Small intestine (tissue), 7 donors: ENCODE measurements around the gene DNMBP. TPM values are rescaled to one million over a fixed set of nuclear protein-coding genes. Genes with fewer than 3 reads are reported as not detected.

Experiments
- DNase-seq, 2 donors: peaks; one replicate each; pipeline versions ENCODE4 v3.0.0 to v3.0.0-alpha.2; 2013
- FAIRE-seq: peaks from 2 replicates; lab custom pipeline; 2012; peaks lifted over from hg19 to GRCh38; lab: Jason Lieb, UNC
- H3K27ac ChIP-seq, 3 donors: one replicate each; pipeline ENCODE4 v1.5.1; 2013; ENCODE audit warnings: low read length in 2 of 3, mild to moderate bottlenecking in 2 of 3, control low read depth in 1 of 3, inconsistent platforms in 1 of 3, low read depth in 1 of 3, moderate library complexity in 1 of 3
- H3K27me3 ChIP-seq, 3 donors: one replicate each; pipeline ENCODE4 v1.6.1; 2013; ENCODE audit warnings: low read length in 3 of 3, inconsistent platforms in 1 of 3; ENCODE audit not compliant: control insufficient read depth in 3 of 3, insufficient read depth in 3 of 3
- H3K36me3 ChIP-seq, 3 donors: one replicate each; pipeline ENCODE4 v1.6.1; 2013; ENCODE audit warnings: low read length in 3 of 3, inconsistent platforms in 1 of 3, low read depth in 1 of 3, mild to moderate bottlenecking in 1 of 3, moderate library complexity in 1 of 3; ENCODE audit not compliant: control insufficient read depth in 3 of 3, insufficient read depth in 2 of 3
- H3K4me1 ChIP-seq, 3 donors: one replicate each; pipeline ENCODE4 v1.6.1; 2013; ENCODE audit warnings: low read length in 2 of 3, inconsistent platforms in 1 of 3, low read depth in 1 of 3, mild to moderate bottlenecking in 1 of 3, moderate library complexity in 1 of 3; ENCODE audit not compliant: control insufficient read depth in 3 of 3, insufficient read depth in 2 of 3
- H3K4me3 ChIP-seq, 3 donors: one replicate each; pipeline ENCODE4 v1.5.1; 2013; ENCODE audit warnings: low read length in 3 of 3, control low read depth in 1 of 3, inconsistent platforms in 1 of 3, low read depth in 1 of 3, mild to moderate bottlenecking in 1 of 3, moderate library complexity in 1 of 3
- H3K9me3 ChIP-seq, 2 donors: one replicate each; pipeline ENCODE4 v1.6.1; 2013; ENCODE audit warnings: low read depth in 1 of 2, low read length in 1 of 2; ENCODE audit not compliant: control insufficient read depth in 2 of 2, insufficient read depth in 1 of 2
- WGBS, 3 donors: extraction: QIAGEN DNeasy Blood & Tissue Kit; methylation state at CpG; one replicate each; pipeline ENCODE4 v1.1.7; 2013; 5-methylcytosine and 5-hydroxymethylcytosine counted together
- polyA plus RNA-seq, 4 donors: library from polyadenylated mRNA; stranded (reverse) in 3 of 4; unstranded in 1 of 4; fragments of 200-250 nt in 3 of 4; fragments of 120-200 nt in 1 of 4; gene quantifications; one replicate each; pipeline versions ENCODE4 v1.2.1 to v1.2.3, GENCODE V29; 2013
- donor health status: healthy with polysubstance abuse.
- donor health status: control.
- donor health status: control.
- donor health status: Bipolar disorder and iron deficiency.
- donor health status: healthy.

The DNMBP gene
- polyA plus RNA-seq, 4 donors: 18.4 to 52.2 (median 28.0) TPM

GRCh38 chr10:99851825-99852224, 157.9 kb downstream of the DNMBP start:
- H3K27ac ChIP-seq: no peak overlapping the region
- FAIRE-seq (no peak), DNase-seq (no peak)
- no peaks in the 10 kb centered on the region for H3K9me3 ChIP-seq
- H3K4me1 ChIP-seq: peaks cover 0 to 10% (median 0%) of the 10 kb centered on the region in 3 donors
- peaks cover 0 to 25% (median 4%) of the 10 kb centered on the region in 3 donors for H3K36me3 ChIP-seq
- 93 to 97% (median 97%) methylated on average over 3 of the region's 3 CpGs for WGBS, 3 donors
- H3K4me3 ChIP-seq: no peak overlapping the region
- no peaks in the 10 kb centered on the region for H3K27me3 ChIP-seq

GRCh38 chr10:99850767-99851340, 158.9 kb downstream of the DNMBP start:
- no peak for FAIRE-seq
- no peak for DNase-seq
- Histone ChIP-seq H3K4me3 (no peak overlapping the region), H3K27me3 (no peaks in the 10 kb centered on the region), H3K4me1 (peaks cover 0 to 10% (median 0%) of the 10 kb centered on the region in 3 donors), H3K9me3 (no peaks in the 10 kb centered on the region), H3K36me3 (peaks cover 0 to 34% (median 4%) of the 10 kb centered on the region in 3 donors), H3K27ac (no peak overlapping the region)
- 73 to 81% (median 80%) methylated on average over 5 of the region's 5 CpGs for WGBS, 3 donors

DNA sequence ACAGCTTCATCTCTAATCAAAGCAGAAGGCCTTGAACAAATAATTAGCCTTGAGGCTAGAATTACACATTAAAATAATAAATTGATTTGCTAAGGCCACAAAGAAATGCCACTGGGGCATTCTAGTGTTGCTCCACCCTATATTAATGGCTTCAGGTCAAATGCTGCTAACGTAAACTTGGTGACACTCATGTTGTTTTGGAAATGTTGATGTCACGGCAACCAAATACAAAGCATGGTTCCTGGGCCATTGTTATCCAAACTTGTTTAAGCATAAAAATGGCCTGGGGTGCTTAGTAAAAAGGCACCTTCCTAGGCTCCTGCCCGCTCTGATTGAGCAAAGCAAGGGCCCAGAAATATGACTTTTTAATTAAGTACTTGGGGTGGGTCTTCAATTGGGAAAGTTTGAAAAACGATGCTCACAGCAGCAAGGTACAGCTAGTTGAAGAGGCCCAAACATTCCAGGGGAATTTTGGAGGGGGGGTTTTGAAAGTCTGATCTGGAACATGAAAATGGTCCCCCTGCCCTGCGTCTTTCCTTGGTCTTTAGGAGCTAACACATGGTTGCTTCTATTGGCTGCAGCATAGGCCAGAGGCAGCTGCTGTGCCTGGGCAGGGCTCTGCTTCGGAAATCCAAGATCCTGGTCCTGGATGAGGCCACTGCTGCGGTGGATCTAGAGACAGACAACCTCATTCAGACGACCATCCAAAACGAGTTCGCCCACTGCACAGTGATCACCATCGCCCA, 159.6 kb downstream of the DNMBP start:
- Histone ChIP-seq H3K4me3 (no peak overlapping the region), H3K36me3 (peaks cover 0 to 37% (median 4%) of the 10 kb centered on the region in 3 donors), H3K9me3 (no peaks in the 10 kb centered on the region), H3K4me1 (peaks cover 0 to 14% (median 0%) of the 10 kb centered on the region in 3 donors), H3K27ac (no peak overlapping the region), H3K27me3 (no peaks in the 10 kb centered on the region)
- DNase-seq: peak; percentile 41 to 56
- no peak for FAIRE-seq
- WGBS, 3 donors: 76 to 82% (median 80%) methylated on average over 11 of the region's 11 CpGs

GRCh38 chr10:99849536-99849935, 160.2 kb downstream of the DNMBP start:
- Histone ChIP-seq H3K27me3 (no peaks in the 10 kb centered on the region), H3K36me3 (peaks cover 0 to 40% (median 4%) of the 10 kb centered on the region in 3 donors), H3K4me1 (peaks cover 0 to 14% (median 0%) of the 10 kb centered on the region in 3 donors), H3K4me3 (no peak overlapping the region), H3K27ac (no peak overlapping the region), H3K9me3 (no peaks in the 10 kb centered on the region)
- WGBS, 3 donors: 12 to 72% (median 45%) methylated on average over 2 of the region's 2 CpGs
- DNase-seq (peak; percentile 57 to 73), FAIRE-seq (no peak)

- Histone ChIP-seq H3K4me1 (peaks cover 0 to 14% (median 0%) of the 10 kb centered on the region in 3 donors), H3K9me3 (no peaks in the 10 kb centered on the region), H3K27me3 (no peaks in the 10 kb centered on the region), H3K27ac (no peak overlapping the region), H3K4me3 (no peak overlapping the region), H3K36me3 (peaks cover 0 to 45% (median 4%) of the 10 kb centered on the region in 3 donors)
- FAIRE-seq (no peak), DNase-seq (no peak)
- 82 to 96% (median 90%) methylated on average over 7 of the region's 7 CpGs for WGBS, 3 donors
These were observed 160.7 kb downstream of the DNMBP start for GRCh38 chr10:99849057-99849456.

DNA sequence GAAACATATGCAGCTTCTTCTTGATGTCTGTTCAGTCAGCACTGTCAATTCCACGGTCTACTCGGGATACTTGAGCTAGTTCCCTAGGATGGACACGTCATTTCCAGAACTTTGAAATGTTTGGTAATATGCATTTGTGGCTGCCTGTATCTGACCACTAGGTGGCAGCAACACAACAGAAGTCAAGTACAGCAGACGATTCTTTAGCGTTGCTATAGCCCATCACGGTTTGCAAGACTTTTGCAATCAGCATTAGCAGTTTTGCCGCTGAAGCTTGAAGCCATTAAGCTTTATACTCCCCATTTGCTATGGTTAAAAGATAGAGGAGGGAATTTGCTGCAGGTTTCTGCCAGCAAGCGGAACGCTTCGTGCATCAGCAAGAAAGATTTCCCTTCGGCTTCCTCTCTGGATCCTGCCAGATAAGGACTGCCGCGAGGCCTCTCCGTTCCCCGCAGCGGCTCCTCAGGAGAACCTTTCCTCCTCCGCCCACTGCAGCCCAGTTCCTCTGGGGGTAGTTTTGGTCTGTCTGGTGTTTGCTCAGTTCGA, 163.8 kb downstream of the DNMBP start:
- no peak for FAIRE-seq
- Histone ChIP-seq H3K27ac (no peak overlapping the region), H3K36me3 (peaks cover 0 to 55% (median 4%) of the 10 kb centered on the region in 3 donors), H3K4me1 (peaks cover 0 to 14% (median 0%) of the 10 kb centered on the region in 3 donors), H3K4me3 (no peak overlapping the region), H3K9me3 (no peaks in the 10 kb centered on the region), H3K27me3 (no peaks in the 10 kb centered on the region)
- peak; percentile 84 to 90 for DNase-seq
- 2 to 5% (median 4%) methylated on average over 18 of the region's 18 CpGs for WGBS, 3 donors

DNA sequence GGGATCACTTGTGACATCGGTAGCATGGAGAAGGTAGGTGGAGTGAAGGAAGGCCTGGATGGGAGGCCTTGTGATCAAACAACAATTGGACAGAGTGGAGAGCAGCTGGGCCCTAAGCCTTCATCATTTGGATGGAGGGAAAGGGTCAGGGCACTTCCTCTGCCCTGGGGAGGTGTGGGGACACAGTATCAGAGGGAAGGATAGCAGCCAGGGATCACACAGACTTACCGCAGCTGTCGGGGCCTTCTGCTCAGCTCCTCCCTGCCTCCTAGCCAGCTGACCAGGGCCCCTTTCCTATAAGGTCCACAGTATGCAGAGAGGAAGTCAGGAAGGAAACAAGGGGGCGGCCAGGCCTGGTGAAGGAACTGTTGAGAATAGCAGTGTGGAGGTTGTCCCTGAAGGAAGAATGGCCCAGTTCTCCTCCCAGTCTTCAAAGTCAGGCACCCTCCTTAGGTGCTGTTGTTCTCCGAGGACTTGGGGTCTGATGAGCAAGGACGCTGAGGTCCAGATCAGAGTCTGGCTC, 165.3 kb downstream of the DNMBP start:
- Histone ChIP-seq H3K27ac (no peak overlapping the region), H3K4me3 (no peak overlapping the region), H3K27me3 (no peaks in the 10 kb centered on the region), H3K36me3 (peaks cover 0 to 48% (median 1%) of the 10 kb centered on the region in 3 donors), H3K4me1 (peaks cover 0 to 8% (median 0%) of the 10 kb centered on the region in 3 donors), H3K9me3 (no peaks in the 10 kb centered on the region)
- FAIRE-seq (no peak), DNase-seq (no peak)
- 65 to 93% (median 78%) methylated on average over 6 of the region's 6 CpGs for WGBS, 3 donors

GRCh38 chr10:99843310-99843709, 166.4 kb downstream of the DNMBP start:
- Histone ChIP-seq H3K36me3 (peaks cover 0 to 41% (median 1%) of the 10 kb centered on the region in 3 donors), H3K27me3 (no peaks in the 10 kb centered on the region), H3K4me3 (no peak overlapping the region), H3K9me3 (no peaks in the 10 kb centered on the region), H3K4me1 (peaks cover 0 to 3% (median 0%) of the 10 kb centered on the region in 3 donors), H3K27ac (no peak overlapping the region)
- FAIRE-seq: no peak
- no peak for DNase-seq
- 90 to 98% (median 95%) methylated on average over 3 of the region's 3 CpGs for WGBS, 3 donors
